H1 (cell line): ENCODE results near the gene SLC25A6. TPM values are rescaled to one million over a fixed set of nuclear protein-coding genes. Genes with fewer than 3 reads are reported as not detected.

Source experiments
- CHD2 ChIP-seq: IDR thresholded peaks from 2 replicates; pipeline ENCODE4 v1.6.1; 2012; ENCODE audit warnings: low read length, improper control_type of control experiment
- NANOG ChIP-seq: IDR thresholded peaks from 2 replicates; pipeline ENCODE4 v1.6.1; 2011; ENCODE audit warnings: low read length, low read depth, mild to moderate bottlenecking, inconsistent platforms; ENCODE audit not compliant: insufficient read depth, poor library complexity, severe bottlenecking
- POLR2A ChIP-seq, 2 experiments: IDR thresholded peaks; 1 replicate in 1 of 2; 2 replicates in 1 of 2; pipeline ENCODE4 v1.6.1; 2011; ENCODE audit warnings: low read depth in 2 of 2, low read length in 2 of 2, mild to moderate bottlenecking in 2 of 2; ENCODE audit errors: control extremely low read depth in 1 of 2
- RBBP5 ChIP-seq: IDR thresholded peaks from 2 replicates; pipeline ENCODE4 v1.7.1; 2012; ENCODE audit warnings: low read depth, mild to moderate bottlenecking, inconsistent platforms, low read length, moderate library complexity, borderline replicate concordance
- SUZ12 ChIP-seq: fragments of 200-600 bp; sonication (generic); IDR thresholded peaks from 2 replicates; pipeline ENCODE4 v1.6.1; 2012; ENCODE audit warnings: mild to moderate bottlenecking, inconsistent platforms, low read length, moderate library complexity, mixed read lengths
- polyA plus RNA-seq, 7 experiments: library from polyadenylated mRNA; depleted of rRNA in 3 of 7; stranded (reverse) in 5 of 7; unstranded in 2 of 7; fragments of >200 nt in 5 of 7; fragments of 200-250 nt in 2 of 7; gene quantifications; 1 replicate in 5 of 7; 2 replicates in 1 of 7; 4 replicates in 1 of 7; pipeline versions ENCODE4 v1.2.1 to v1.2.3, GENCODE V29; 2011 to 2013; ENCODE audit warnings: missing spikeins in 2 of 7, mixed read lengths in 2 of 7
- total RNA-seq: library from RNA; stranded (reverse); fragmentation: NEBNext Ultra II Directional; extraction: Animal tissue kit (Norgen Biotek cat#: 25700); gene quantifications from 2 replicates; pipeline ENCODE4 v1.2.1, GENCODE V29; 2021
- TF ChIP-seq, protein P1 (sequence below): fragments of 300-600 bp; sonication (generic); IDR thresholded peaks from 2 replicates; pipeline ENCODE4 v1.7.1; 2012; ENCODE audit warnings: low read length, moderate library complexity, mild to moderate bottlenecking, inconsistent platforms; ENCODE audit not compliant: insufficient replicate concordance

Gene SLC25A6
- total and polyA plus RNA-seq, 2 of the 8 experiments (the other 6 are each of a cell fraction or from before 2014, with no cell fraction given): 487 to 1,220 TPM

GRCh38 chrX:1355131-1356046, 36.5 kb downstream of the SLC25A6 start (continued):
- TF ChIP-seq, protein P1, sequence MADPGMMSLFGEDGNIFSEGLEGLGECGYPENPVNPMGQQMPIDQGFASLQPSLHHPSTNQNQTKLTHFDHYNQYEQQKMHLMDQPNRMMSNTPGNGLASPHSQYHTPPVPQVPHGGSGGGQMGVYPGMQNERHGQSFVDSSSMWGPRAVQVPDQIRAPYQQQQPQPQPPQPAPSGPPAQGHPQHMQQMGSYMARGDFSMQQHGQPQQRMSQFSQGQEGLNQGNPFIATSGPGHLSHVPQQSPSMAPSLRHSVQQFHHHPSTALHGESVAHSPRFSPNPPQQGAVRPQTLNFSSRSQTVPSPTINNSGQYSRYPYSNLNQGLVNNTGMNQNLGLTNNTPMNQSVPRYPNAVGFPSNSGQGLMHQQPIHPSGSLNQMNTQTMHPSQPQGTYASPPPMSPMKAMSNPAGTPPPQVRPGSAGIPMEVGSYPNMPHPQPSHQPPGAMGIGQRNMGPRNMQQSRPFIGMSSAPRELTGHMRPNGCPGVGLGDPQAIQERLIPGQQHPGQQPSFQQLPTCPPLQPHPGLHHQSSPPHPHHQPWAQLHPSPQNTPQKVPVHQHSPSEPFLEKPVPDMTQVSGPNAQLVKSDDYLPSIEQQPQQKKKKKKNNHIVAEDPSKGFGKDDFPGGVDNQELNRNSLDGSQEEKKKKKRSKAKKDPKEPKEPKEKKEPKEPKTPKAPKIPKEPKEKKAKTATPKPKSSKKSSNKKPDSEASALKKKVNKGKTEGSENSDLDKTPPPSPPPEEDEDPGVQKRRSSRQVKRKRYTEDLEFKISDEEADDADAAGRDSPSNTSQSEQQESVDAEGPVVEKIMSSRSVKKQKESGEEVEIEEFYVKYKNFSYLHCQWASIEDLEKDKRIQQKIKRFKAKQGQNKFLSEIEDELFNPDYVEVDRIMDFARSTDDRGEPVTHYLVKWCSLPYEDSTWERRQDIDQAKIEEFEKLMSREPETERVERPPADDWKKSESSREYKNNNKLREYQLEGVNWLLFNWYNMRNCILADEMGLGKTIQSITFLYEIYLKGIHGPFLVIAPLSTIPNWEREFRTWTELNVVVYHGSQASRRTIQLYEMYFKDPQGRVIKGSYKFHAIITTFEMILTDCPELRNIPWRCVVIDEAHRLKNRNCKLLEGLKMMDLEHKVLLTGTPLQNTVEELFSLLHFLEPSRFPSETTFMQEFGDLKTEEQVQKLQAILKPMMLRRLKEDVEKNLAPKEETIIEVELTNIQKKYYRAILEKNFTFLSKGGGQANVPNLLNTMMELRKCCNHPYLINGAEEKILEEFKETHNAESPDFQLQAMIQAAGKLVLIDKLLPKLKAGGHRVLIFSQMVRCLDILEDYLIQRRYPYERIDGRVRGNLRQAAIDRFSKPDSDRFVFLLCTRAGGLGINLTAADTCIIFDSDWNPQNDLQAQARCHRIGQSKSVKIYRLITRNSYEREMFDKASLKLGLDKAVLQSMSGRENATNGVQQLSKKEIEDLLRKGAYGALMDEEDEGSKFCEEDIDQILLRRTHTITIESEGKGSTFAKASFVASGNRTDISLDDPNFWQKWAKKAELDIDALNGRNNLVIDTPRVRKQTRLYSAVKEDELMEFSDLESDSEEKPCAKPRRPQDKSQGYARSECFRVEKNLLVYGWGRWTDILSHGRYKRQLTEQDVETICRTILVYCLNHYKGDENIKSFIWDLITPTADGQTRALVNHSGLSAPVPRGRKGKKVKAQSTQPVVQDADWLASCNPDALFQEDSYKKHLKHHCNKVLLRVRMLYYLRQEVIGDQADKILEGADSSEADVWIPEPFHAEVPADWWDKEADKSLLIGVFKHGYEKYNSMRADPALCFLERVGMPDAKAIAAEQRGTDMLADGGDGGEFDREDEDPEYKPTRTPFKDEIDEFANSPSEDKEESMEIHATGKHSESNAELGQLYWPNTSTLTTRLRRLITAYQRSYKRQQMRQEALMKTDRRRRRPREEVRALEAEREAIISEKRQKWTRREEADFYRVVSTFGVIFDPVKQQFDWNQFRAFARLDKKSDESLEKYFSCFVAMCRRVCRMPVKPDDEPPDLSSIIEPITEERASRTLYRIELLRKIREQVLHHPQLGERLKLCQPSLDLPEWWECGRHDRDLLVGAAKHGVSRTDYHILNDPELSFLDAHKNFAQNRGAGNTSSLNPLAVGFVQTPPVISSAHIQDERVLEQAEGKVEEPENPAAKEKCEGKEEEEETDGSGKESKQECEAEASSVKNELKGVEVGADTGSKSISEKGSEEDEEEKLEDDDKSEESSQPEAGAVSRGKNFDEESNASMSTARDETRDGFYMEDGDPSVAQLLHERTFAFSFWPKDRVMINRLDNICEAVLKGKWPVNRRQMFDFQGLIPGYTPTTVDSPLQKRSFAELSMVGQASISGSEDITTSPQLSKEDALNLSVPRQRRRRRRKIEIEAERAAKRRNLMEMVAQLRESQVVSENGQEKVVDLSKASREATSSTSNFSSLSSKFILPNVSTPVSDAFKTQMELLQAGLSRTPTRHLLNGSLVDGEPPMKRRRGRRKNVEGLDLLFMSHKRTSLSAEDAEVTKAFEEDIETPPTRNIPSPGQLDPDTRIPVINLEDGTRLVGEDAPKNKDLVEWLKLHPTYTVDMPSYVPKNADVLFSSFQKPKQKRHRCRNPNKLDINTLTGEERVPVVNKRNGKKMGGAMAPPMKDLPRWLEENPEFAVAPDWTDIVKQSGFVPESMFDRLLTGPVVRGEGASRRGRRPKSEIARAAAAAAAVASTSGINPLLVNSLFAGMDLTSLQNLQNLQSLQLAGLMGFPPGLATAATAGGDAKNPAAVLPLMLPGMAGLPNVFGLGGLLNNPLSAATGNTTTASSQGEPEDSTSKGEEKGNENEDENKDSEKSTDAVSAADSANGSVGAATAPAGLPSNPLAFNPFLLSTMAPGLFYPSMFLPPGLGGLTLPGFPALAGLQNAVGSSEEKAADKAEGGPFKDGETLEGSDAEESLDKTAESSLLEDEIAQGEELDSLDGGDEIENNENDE: no peak
- TF ChIP-seq POLR2A (IDR thresholded peaks at IDR 0.05; ENCODE audit: control extremely low read depth in 1 of 2, low read depth in 2 of 2, low read length in 2 of 2): no peak
- TF ChIP-seq CHD2: no peak
- peak; percentile 3 for TF ChIP-seq NANOG
- TF ChIP-seq RBBP5: no peak
- TF ChIP-seq SUZ12: no peak
